ENCODE data around the gene NEK2.
A peak's percentile ranks its signal among the peaks of the same experiment; 100 is the strongest.
"Not testable (repeated sequence)": the region's sequence is repeated elsewhere in the genome, so short reads cannot be mapped to it uniquely, and the experiment has no call there.

NEK2 gene

GRCh38 chr1:211675230-211676105, at the start of gene NEK2:
NEK2 (minus strand) TSS chr1:211675621; CDS start chr1:211675479, 142 bp downstream.
- DNase-seq = peak; percentile 91

GRCh38 chr1:211724687-211725196, 49.3 kb upstream of the NEK2 start:
- no peak for DNase-seq

- no peak for DNase-seq
Measured at GRCh38 chr1:211723273-211723672, 47.9 kb upstream of the NEK2 start.

- no peak for DNase-seq
Measured at GRCh38 chr1:211722277-211723175, 47.1 kb upstream of the NEK2 start.

- not testable (repeated sequence) for DNase-seq
Measured at GRCh38 chr1:211716555-211716954, 41.1 kb upstream of the NEK2 start.

GRCh38 chr1:211715971-211716370, 40.5 kb upstream of the NEK2 start:
- no peak for DNase-seq

- DNase-seq = no peak
Measured at GRCh38 chr1:211714154-211714553, 38.7 kb upstream of the NEK2 start.

- DNase-seq = no peak
Measured at GRCh38 chr1:211713231-211713630, 37.8 kb upstream of the NEK2 start.

GRCh38 chr1:211711315-211711705, 35.9 kb upstream of the NEK2 start:
- DNase-seq = no peak

GRCh38 chr1:211710566-211711314, 35.3 kb upstream of the NEK2 start:
- DNase-seq = no peak

GRCh38 chr1:211708926-211709325, 33.5 kb upstream of the NEK2 start:
- DNase-seq = no peak

GRCh38 chr1:211708006-211708405, 32.6 kb upstream of the NEK2 start:
- no peak for DNase-seq

- no peak for DNase-seq
Measured at GRCh38 chr1:211705467-211706091, 30.2 kb upstream of the NEK2 start.

GRCh38 chr1:211704543-211704942, 29.1 kb upstream of the NEK2 start:
- no peak for DNase-seq

- no peak for DNase-seq
Measured at GRCh38 chr1:211703812-211704537, 28.6 kb upstream of the NEK2 start.

GRCh38 chr1:211701733-211702132, 26.3 kb upstream of the NEK2 start:
- no peak for DNase-seq

- DNase-seq = no peak
Measured at GRCh38 chr1:211699059-211699458, 23.6 kb upstream of the NEK2 start.

GRCh38 chr1:211698161-211699026, 23.0 kb upstream of the NEK2 start:
- peak; percentile 91 for DNase-seq

GRCh38 chr1:211697356-211697755, 21.9 kb upstream of the NEK2 start:
- no peak for DNase-seq

GRCh38 chr1:211695135-211695816, 19.9 kb upstream of the NEK2 start:
- DNase-seq = no peak

Measured in activated CD4-positive, alpha-beta T cell treated with anti-CD3 and anti-CD28 coated beads for 48 hours (primary cell).